K562 (cell line): ENCODE data around the gene ORC5. TPM values are rescaled to one million over a fixed set of nuclear protein-coding genes. Genes with fewer than 3 reads are reported as not detected.
A peak's percentile ranks its signal among the peaks of the same experiment; 100 is the strongest.

Source experiments
- MBD2 ChIP-seq: sonication (generic); IDR thresholded peaks from 2 replicates; pipeline ENCODE4 v1.6.1; 2016; ENCODE audit warnings: low read depth, borderline replicate concordance
- SRF ChIP-seq, 2 experiments: fragments of 250-450, 450-650 bp in 1 of 2; sonication (Bioruptor Pico) in 1 of 2; sonication (generic) in 1 of 2; formaldehyde crosslinking; IDR thresholded peaks; 2 replicates each; pipeline versions ENCODE4 v1.5.0 to v1.5.1; 2020 to 2022; ENCODE audit warnings: mild to moderate bottlenecking in 1 of 2, missing genetic modification reagents in 1 of 2
- SRSF7 ChIP-seq: fragments of 200-400 bp; formaldehyde crosslinking; optimal IDR thresholded peaks from 2 replicates; pipeline ENCODE3; 2017; ENCODE audit warnings: mild to moderate bottlenecking, low read depth, low read length
- U2AF1 ChIP-seq: fragments of 200-400 bp; formaldehyde crosslinking; optimal IDR thresholded peaks from 2 replicates; pipeline ENCODE3; 2017; ENCODE audit warnings: mild to moderate bottlenecking, low read depth, low read length, moderate library complexity
- ZNF174 ChIP-seq: fragments of 250-450 bp; sonication (Bioruptor Pico); IDR thresholded peaks from 2 replicates; pipeline ENCODE4 v1.4.0; 2020; ENCODE audit warnings: mild to moderate bottlenecking
- ZNF197 ChIP-seq: fragments of 200-800 bp; sonication (Bioruptor generic); IDR thresholded peaks from 2 replicates; pipeline ENCODE4 v1.6.1; 2016; ENCODE audit warnings: low read depth, missing genetic modification characterization, missing compliant biosample characterization
- polyA plus RNA-seq, 8 experiments: library from polyadenylated mRNA; depleted of rRNA in 4 of 8; stranded (reverse) in 5 of 8; unstranded in 3 of 8; fragments of >200 nt; fragmentation: Nextera tagmentation in 2 of 8; fragmentation: Illumina TruSeq in 1 of 8; extraction: Ambion mirVana in 2 of 8; extraction: Trizol in 1 of 8; gene quantifications; 2 replicates each; pipeline versions ENCODE4 v1.2.1 to v1.2.3, GENCODE V29; 2011 to 2014; ENCODE audit warnings: inconsistent platforms in 1 of 8, missing spikeins in 1 of 8
- total RNA-seq, 7 experiments: library from RNA; depleted of rRNA in 6 of 7; stranded (reverse); fragments of >200 nt in 6 of 7; fragmentation: Illumina TruSeq in 2 of 7; extraction: Trizol in 2 of 7; gene quantifications; 2 replicates each; pipeline versions ENCODE4 v1.2.1 to v1.2.3, GENCODE V29; 2011 to 2021; ENCODE audit warnings: low replicate concordance in 1 of 7
- TF ChIP-seq, protein P1 (sequence below), 2 experiments: fragments of 450-650 bp in 1 of 2; IDR thresholded peaks; 2 replicates each; pipeline ENCODE4 v1.6.1; 2011 to 2017; ENCODE audit warnings: low read depth in 2 of 2, antibody characterized with exemption in 1 of 2, borderline replicate concordance in 1 of 2, low read length in 1 of 2, mild to moderate bottlenecking in 1 of 2, mixed read lengths in 1 of 2; ENCODE audit not compliant: control insufficient read depth in 1 of 2
- TF ChIP-seq, protein P2 (sequence below), 2 experiments: IDR thresholded peaks; 2 replicates each; pipeline ENCODE4 v1.6.1; 2011; ENCODE audit warnings: borderline replicate concordance in 1 of 2, control low read depth in 1 of 2, low read depth in 1 of 2, low read length in 1 of 2, mild to moderate bottlenecking in 1 of 2, mixed read lengths in 1 of 2, moderate library complexity in 1 of 2; ENCODE audit not compliant: insufficient read depth in 1 of 2, insufficient read length in 1 of 2, poor library complexity in 1 of 2, severe bottlenecking in 1 of 2; ENCODE audit errors: extremely low read depth in 1 of 2
- TF ChIP-seq, protein P3 (sequence below): sonication (generic); formaldehyde crosslinking; IDR thresholded peaks from 2 replicates; pipeline ENCODE4 v1.8.0; 2022; ENCODE audit warnings: missing genetic modification reagents, mild to moderate bottlenecking, borderline replicate concordance
- TF ChIP-seq, protein P4 (sequence below): fragments of 450-650 bp; IDR thresholded peaks from 2 replicates; pipeline ENCODE4 v1.6.1; 2016; ENCODE audit warnings: borderline replicate concordance

ORC5 gene
- total and polyA plus RNA-seq, 9 of the 15 experiments (the other 6 are each of a cell fraction or from before 2014, with no cell fraction given) = 29.8 to 136 (median 54.8) TPM

DNA sequence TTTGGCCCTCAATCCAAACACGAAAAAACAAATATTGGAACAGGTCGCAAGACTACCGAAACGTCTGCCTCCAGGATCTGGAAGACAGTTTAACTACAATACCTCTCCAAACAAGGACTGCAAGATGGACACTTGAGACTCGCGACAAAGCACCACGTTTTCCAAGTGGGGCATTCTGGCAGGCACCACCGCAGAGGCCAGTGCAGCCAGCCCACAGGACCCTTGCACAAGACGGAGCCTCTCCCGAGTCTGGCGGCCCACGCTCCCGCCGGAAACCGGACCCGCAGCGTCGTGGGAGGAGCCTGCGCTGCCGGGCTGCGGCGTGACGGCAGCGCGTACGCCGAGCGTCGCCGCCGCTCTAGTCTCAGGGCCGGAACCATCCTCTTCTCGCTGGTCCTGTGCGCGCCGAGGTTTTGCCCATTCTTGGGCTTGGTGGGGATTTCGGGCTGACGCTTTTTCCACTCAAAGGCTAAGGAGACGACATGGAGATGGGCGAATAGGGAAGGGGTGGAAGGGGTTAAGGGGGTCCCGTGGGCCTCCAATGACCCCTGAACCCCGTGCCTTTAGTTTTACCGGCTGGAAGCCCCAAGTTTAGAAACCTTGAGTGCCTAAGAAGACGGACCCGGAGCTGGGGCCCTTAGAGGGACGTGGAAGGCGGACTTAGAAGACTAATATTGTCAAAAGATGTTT, at the start of gene ORC5 (continued):
- TF ChIP-seq, protein P1, sequence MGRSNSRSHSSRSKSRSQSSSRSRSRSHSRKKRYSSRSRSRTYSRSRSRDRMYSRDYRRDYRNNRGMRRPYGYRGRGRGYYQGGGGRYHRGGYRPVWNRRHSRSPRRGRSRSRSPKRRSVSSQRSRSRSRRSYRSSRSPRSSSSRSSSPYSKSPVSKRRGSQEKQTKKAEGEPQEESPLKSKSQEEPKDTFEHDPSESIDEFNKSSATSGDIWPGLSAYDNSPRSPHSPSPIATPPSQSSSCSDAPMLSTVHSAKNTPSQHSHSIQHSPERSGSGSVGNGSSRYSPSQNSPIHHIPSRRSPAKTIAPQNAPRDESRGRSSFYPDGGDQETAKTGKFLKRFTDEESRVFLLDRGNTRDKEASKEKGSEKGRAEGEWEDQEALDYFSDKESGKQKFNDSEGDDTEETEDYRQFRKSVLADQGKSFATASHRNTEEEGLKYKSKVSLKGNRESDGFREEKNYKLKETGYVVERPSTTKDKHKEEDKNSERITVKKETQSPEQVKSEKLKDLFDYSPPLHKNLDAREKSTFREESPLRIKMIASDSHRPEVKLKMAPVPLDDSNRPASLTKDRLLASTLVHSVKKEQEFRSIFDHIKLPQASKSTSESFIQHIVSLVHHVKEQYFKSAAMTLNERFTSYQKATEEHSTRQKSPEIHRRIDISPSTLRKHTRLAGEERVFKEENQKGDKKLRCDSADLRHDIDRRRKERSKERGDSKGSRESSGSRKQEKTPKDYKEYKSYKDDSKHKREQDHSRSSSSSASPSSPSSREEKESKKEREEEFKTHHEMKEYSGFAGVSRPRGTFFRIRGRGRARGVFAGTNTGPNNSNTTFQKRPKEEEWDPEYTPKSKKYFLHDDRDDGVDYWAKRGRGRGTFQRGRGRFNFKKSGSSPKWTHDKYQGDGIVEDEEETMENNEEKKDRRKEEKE (IDR thresholded peaks at IDR 0.05; ENCODE audit: borderline replicate concordance in 1 of 2, control insufficient read depth in 1 of 2, low read depth in 2 of 2, low read length in 1 of 2) = peak in 1 of 2 experiments; percentile 46; a peak in 1 of 4 replicates
- no peak for TF ChIP-seq SRSF7
- peak; percentile 74 for TF ChIP-seq MBD2
- no peak for TF ChIP-seq ZNF197
- TF ChIP-seq, protein P2, sequence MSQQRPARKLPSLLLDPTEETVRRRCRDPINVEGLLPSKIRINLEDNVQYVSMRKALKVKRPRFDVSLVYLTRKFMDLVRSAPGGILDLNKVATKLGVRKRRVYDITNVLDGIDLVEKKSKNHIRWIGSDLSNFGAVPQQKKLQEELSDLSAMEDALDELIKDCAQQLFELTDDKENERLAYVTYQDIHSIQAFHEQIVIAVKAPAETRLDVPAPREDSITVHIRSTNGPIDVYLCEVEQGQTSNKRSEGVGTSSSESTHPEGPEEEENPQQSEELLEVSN (IDR thresholded peaks at IDR 0.05; ENCODE audit: borderline replicate concordance in 1 of 2, extremely low read depth in 1 of 2, insufficient read depth in 1 of 2, insufficient read length in 1 of 2, low read depth in 1 of 2, low read length in 1 of 2, poor library complexity in 1 of 2, severe bottlenecking in 1 of 2) = peak in 1 of 2 experiments; percentile 74
- TF ChIP-seq, protein P3, sequence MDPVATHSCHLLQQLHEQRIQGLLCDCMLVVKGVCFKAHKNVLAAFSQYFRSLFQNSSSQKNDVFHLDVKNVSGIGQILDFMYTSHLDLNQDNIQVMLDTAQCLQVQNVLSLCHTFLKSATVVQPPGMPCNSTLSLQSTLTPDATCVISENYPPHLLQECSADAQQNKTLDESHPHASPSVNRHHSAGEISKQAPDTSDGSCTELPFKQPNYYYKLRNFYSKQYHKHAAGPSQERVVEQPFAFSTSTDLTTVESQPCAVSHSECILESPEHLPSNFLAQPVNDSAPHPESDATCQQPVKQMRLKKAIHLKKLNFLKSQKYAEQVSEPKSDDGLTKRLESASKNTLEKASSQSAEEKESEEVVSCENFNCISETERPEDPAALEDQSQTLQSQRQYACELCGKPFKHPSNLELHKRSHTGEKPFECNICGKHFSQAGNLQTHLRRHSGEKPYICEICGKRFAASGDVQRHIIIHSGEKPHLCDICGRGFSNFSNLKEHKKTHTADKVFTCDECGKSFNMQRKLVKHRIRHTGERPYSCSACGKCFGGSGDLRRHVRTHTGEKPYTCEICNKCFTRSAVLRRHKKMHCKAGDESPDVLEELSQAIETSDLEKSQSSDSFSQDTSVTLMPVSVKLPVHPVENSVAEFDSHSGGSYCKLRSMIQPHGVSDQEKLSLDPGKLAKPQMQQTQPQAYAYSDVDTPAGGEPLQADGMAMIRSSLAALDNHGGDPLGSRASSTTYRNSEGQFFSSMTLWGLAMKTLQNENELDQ (CRISPR knock-in tag) = no peak
- no peak for TF ChIP-seq ZNF174
- TF ChIP-seq, protein P4, sequence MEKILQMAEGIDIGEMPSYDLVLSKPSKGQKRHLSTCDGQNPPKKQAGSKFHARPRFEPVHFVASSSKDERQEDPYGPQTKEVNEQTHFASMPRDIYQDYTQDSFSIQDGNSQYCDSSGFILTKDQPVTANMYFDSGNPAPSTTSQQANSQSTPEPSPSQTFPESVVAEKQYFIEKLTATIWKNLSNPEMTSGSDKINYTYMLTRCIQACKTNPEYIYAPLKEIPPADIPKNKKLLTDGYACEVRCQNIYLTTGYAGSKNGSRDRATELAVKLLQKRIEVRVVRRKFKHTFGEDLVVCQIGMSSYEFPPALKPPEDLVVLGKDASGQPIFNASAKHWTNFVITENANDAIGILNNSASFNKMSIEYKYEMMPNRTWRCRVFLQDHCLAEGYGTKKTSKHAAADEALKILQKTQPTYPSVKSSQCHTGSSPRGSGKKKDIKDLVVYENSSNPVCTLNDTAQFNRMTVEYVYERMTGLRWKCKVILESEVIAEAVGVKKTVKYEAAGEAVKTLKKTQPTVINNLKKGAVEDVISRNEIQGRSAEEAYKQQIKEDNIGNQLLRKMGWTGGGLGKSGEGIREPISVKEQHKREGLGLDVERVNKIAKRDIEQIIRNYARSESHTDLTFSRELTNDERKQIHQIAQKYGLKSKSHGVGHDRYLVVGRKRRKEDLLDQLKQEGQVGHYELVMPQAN = 0 out of 2 replicates have a peak, but pooled peaks have one; percentile 73
- TF ChIP-seq U2AF1 = no peak
- TF ChIP-seq SRF (CRISPR knock-in tag; IDR thresholded peaks at IDR 0.05) = peak in 1 of 2 experiments; percentile 92; a peak in 2 of 4 replicates
